ENCODE results near the gene BRD4. TPM values are rescaled to one million over a fixed set of nuclear protein-coding genes. Genes with fewer than 3 reads are reported as not detected.
"Not testable (repeated sequence)": the region's sequence is repeated elsewhere in the genome, so short reads cannot be mapped to it uniquely, and the experiment has no call there.

The BRD4 gene
- total and polyA plus RNA-seq, 5 experiments from 2014 or later: 10.6 to 180 (median 37.2) TPM

GRCh38 chr19:15357906-15358305 lies 25.6 kb upstream of the BRD4 start:
- DNase-seq: no peak
- POLR2A ChIA-PET: interaction anchor here (1.0 kb wide), 1 partner anchor 96 kb away, joined by 3 read pairs; no protein-coding TSS in a partner anchor
- no peaks in the 10 kb centered on the region for H3K9me3 Mint-ChIP-seq
- H3K36me3 Mint-ChIP-seq: peaks cover 0 to 86% (median 33%) of the 10 kb centered on the region in 3 donors
- peak overlapping the region in 5 of 10 donors; percentile 9 to 61 (median 43) for H3K27ac Mint-ChIP-seq
- no peak overlapping the region for H3K4me3 Mint-ChIP-seq
- no peaks in the 10 kb centered on the region for H3K27me3 Mint-ChIP-seq
- ATAC-seq: no peak
- H3K4me1 Mint-ChIP-seq: peaks cover 0 to 3% (median 0%) of the 10 kb centered on the region in 4 donors

- ATAC-seq (no peak), DNase-seq (no peak)
- peaks cover 0 to 62% (median 22%) of the 10 kb centered on the region in 3 donors for H3K36me3 Mint-ChIP-seq
- no peak overlapping the region for H3K4me3 Mint-ChIP-seq
- H3K27ac Mint-ChIP-seq: peak overlapping the region in 1 of 10 donors; percentile 47
- H3K27me3 Mint-ChIP-seq: no peaks in the 10 kb centered on the region
- no peaks in the 10 kb centered on the region for H3K9me3 Mint-ChIP-seq
- no peaks in the 10 kb centered on the region for H3K4me1 Mint-ChIP-seq
- POLR2A ChIA-PET: no interaction called here
Observed at GRCh38 chr19:15354566-15355296, 22.4 kb upstream of the BRD4 start.

DNA sequence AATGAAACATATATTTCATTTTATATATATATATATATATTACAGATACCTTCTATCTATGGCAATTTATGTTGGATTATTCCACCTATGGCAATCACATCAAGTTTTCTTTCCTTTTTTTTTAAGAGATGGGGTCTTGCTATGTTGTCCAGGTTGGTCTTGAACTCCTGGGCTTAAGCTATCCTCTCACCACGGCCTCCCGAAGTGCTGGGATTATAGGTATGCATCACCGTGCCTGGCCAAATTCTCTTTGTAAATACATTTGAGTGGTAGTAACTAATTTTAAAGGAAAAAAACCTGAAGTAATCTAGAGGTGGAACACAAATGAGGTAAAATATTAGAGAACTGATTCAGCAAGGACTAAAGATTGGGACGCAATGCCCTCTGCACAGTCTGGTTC lies 21.6 kb upstream of the BRD4 start:
- DNase-seq (no peak), ATAC-seq (no peak)
- Mint-ChIP-seq H3K36me3 (peaks cover 0 to 54% (median 18%) of the 10 kb centered on the region in 3 donors), H3K4me1 (peaks cover 0 to 3% (median 0%) of the 10 kb centered on the region in 4 donors), H3K27me3 (no peaks in the 10 kb centered on the region), H3K9me3 (no peaks in the 10 kb centered on the region), H3K4me3 (no peak overlapping the region), H3K27ac (no peak overlapping the region)
- POLR2A ChIA-PET: no interaction called here

- H3K9me3 Mint-ChIP-seq, DNase-seq, H3K27me3 Mint-ChIP-seq, H3K4me1 Mint-ChIP-seq, ATAC-seq, POLR2A ChIA-PET, H3K4me3 Mint-ChIP-seq: not testable (repeated sequence)
- H3K36me3 Mint-ChIP-seq: peaks cover 0 to 40% (median 7%) of the 10 kb centered on the region in 3 donors
- H3K27ac Mint-ChIP-seq: peak overlapping the region in 3 of 10 donors; percentile 4 to 79 (median 21)
Observed at GRCh38 chr19:15352535-15352934, 20.2 kb upstream of the BRD4 start.

GRCh38 chr19:15341328-15341727 lies 9.0 kb upstream of the BRD4 start:
- ATAC-seq, H3K9me3 Mint-ChIP-seq, H3K4me1 Mint-ChIP-seq, DNase-seq, H3K27me3 Mint-ChIP-seq, H3K4me3 Mint-ChIP-seq, POLR2A ChIA-PET, H3K27ac Mint-ChIP-seq: not testable (repeated sequence)
- peaks cover 0 to 14% (median 0%) of the 10 kb centered on the region in 3 donors for H3K36me3 Mint-ChIP-seq

- DNase-seq (no peak), ATAC-seq (no peak)
- Mint-ChIP-seq H3K27me3 (no peaks in the 10 kb centered on the region), H3K36me3 (peaks cover 0 to 10% (median 0%) of the 10 kb centered on the region in 3 donors), H3K9me3 (no peaks in the 10 kb centered on the region), H3K4me3 (no peak overlapping the region), H3K27ac (no peak overlapping the region), H3K4me1 (peaks cover 0 to 2% (median 0%) of the 10 kb centered on the region in 4 donors)
- POLR2A ChIA-PET: interaction anchor here (1.1 kb wide), 1 partner anchor 10 kb away, joined by 11 read pairs; no protein-coding TSS in a partner anchor
Observed at GRCh38 chr19:15340086-15340485, 7.7 kb upstream of the BRD4 start.

GRCh38 chr19:15337202-15337601 lies 4.9 kb upstream of the BRD4 start:
- Mint-ChIP-seq H3K27me3 (no peaks in the 10 kb centered on the region), H3K36me3 (peaks cover 0 to 4% (median 0%) of the 10 kb centered on the region in 3 donors), H3K9me3 (no peaks in the 10 kb centered on the region), H3K4me1 (peaks cover 3 to 19% (median 14%) of the 10 kb centered on the region in 4 donors), H3K27ac (no peak overlapping the region), H3K4me3 (no peak overlapping the region)
- no peak for ATAC-seq
- POLR2A ChIA-PET: no interaction called here
- DNase-seq: no peak

- peak overlapping the region in 1 of 10 donors; percentile 12 for H3K4me3 Mint-ChIP-seq
- POLR2A ChIA-PET: interaction anchor here (0.7 to 1.9 kb wide), 2 partner anchors 43 to 123 kb away, joined by 3 to 5 read pairs; no protein-coding TSS in a partner anchor
- not testable (repeated sequence) for H3K27ac Mint-ChIP-seq
Observed at GRCh38 chr19:15335992-15336391, 3.7 kb upstream of the BRD4 start.

DNA sequence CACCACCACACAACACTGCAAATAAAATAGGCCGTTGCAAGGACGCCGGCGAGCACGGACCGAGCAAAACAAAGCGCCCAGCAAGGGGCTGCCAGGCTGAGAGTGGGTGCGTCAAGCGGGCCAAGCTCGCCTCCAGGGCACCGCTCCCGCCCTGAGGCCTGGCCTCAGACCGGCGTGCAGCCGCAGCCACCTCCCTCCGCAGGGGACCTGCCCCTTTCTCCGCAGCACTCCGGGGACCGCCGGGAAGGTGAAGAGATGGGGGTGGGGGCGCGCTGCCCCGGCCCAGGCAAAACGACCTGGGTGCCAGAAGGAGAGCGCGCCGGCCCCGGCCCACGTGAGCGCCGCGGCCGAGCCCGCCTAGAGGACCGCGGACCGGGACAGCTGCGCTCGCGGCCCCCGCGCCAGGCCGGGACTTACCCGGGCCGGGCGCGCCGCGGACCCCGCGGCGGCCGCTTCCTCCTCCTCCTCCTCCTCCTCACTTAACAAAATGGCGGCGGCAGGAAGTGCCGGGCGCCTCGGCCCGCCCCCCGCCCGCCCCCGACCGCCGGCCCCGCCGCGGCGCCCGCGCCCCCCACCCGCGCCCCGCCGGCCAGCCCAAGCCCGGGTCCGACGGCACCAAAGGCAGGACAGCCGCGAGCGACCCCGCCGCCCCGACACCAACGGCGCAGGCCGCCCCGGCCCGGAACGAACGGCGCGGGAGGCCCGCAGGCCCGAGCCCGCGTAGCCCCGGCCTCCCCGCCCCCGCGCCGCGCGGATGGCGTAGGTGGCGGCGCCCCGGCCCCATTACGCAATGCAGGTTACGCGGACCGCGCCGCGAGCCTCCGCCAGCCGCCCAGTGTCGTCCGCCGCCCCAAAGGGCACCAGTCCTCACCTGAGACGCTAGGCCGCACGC lies 674 bp downstream of the BRD4 start:
- peak overlapping the region; percentile 84 to 97 (median 95) for H3K27ac Mint-ChIP-seq
- ATAC-seq: peak; percentile 65 to 66
- no peaks in the 10 kb centered on the region for H3K9me3 Mint-ChIP-seq
- peak overlapping the region; percentile 87 to 98 (median 94) for H3K4me3 Mint-ChIP-seq
- POLR2A ChIA-PET: interaction anchor here (0.5 to 3.6 kb wide), 16 partner anchors 19 to 1034 kb away, joined by 3 to 36 read pairs (median 3); partner anchors contain the start of genes AKAP8, AKAP8L and RASAL3
- peaks cover 32 to 65% (median 56%) of the 10 kb centered on the region in 4 donors for H3K4me1 Mint-ChIP-seq
- H3K27me3 Mint-ChIP-seq: no peaks in the 10 kb centered on the region
- peaks cover 0 to 5% (median 0%) of the 10 kb centered on the region in 3 donors for H3K36me3 Mint-ChIP-seq
- DNase-seq: peak; percentile 34 to 75 (median 60)

More at GRCh38 chr19:15335992-15336391, 3.7 kb upstream of the BRD4 start:
- ATAC-seq, H3K9me3 Mint-ChIP-seq, H3K27me3 Mint-ChIP-seq, H3K36me3 Mint-ChIP-seq, DNase-seq: not testable (repeated sequence)
- peaks cover 6 to 22% (median 15%) of the 10 kb centered on the region in 4 donors for H3K4me1 Mint-ChIP-seq

DNA sequence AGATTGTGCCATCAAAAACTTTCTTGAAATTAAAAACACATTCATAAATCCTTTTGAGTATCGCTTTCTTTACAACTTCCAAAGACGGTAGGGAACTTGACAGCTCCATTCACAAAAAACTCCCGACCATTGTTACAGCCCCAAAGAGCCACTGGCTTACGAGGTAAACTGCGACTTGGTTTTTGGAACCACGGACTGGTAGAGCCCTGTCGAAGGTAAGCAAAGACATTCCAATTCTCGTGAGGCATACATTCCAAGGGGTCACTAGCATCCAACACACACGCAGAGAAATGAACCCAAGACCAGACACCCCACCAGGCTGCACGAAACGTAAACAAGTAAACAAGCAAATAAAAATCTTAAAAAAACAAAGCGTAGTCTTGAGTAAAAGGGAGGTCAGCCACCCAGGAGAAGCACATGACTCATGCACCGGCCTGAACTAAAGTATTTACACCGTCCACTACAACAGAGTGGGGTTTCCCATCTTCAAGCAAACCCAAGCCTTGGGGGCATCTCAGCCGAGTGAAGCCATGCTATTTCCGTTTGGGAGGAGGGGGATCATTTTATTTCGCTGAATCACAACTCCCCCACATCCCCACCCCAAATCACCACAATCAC lies 1.4 kb downstream of the BRD4 start:
- no peaks in the 10 kb centered on the region for H3K9me3 Mint-ChIP-seq
- H3K4me3 Mint-ChIP-seq: peak overlapping the region; percentile 86 to 98 (median 94)
- peak overlapping the region; percentile 84 to 97 (median 95) for H3K27ac Mint-ChIP-seq
- DNase-seq (peak in 1 of 10 donors; percentile 32), ATAC-seq (peak; percentile 2 to 3)
- POLR2A ChIA-PET: interaction anchor here (0.6 to 3.6 kb wide), 3 partner anchors 38 to 88 kb away, joined by 3 to 36 read pairs (median 11); partner anchors contain the start of genes AKAP8 and AKAP8L
- H3K4me1 Mint-ChIP-seq: peaks cover 34 to 72% (median 62%) of the 10 kb centered on the region in 4 donors
- peaks cover 0 to 5% (median 0%) of the 10 kb centered on the region in 3 donors for H3K36me3 Mint-ChIP-seq
- no peaks in the 10 kb centered on the region for H3K27me3 Mint-ChIP-seq

GRCh38 chr19:15328312-15328711 lies 4.0 kb downstream of the BRD4 start:
- Mint-ChIP-seq H3K27ac (peak overlapping the region in 5 of 10 donors; percentile 15 to 71 (median 33)), H3K27me3 (no peaks in the 10 kb centered on the region), H3K4me3 (peak overlapping the region; percentile 4 to 96 (median 79)), H3K4me1 (peaks cover 52 to 88% (median 81%) of the 10 kb centered on the region in 4 donors), H3K36me3 (peaks cover 0 to 5% (median 0%) of the 10 kb centered on the region in 3 donors), H3K9me3 (no peaks in the 10 kb centered on the region)
- DNase-seq: no peak
- ATAC-seq: no peak
- POLR2A ChIA-PET: interaction anchor here (0.7 kb wide), 2 partner anchors 107 to 877 kb away, joined by 3 read pairs; no protein-coding TSS in a partner anchor
